HG02973 (cell line): Measurements from ENCODE around the gene SEPTIN11.
"Not testable (repeated sequence)": the region's sequence is repeated elsewhere in the genome, so short reads cannot be mapped to it uniquely, and the experiment has no call there.

ENCODE experiments used
- ATAC-seq: cut with Tn5 transposase; IDR thresholded peaks from one replicate; pipeline ENCODE4 v1.9.1; 2021; ENCODE audit warnings: moderate library complexity; ENCODE audit not compliant: unreplicated experiment

SEPTIN11 gene

DNA sequence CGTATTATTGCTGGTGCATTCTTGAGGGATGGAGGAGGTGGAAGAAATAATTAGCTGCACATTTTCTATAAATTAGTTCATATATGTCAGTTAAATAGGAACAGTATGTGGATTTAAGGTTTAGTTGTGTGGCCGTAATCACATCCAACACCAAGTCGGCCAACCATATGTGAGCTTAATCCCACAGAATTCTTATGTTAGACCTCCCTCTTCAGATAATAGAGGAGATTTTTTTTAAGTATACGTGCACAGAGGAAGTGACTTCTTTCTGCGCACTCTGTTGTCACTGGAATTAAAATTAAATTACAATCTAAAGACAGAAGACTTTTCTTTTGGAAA lies 2.1 kb downstream of the SEPTIN11 start:
- no peak for ATAC-seq

- ATAC-seq, result no peak
These were observed 2.5 kb downstream of the SEPTIN11 start for GRCh38 chr4:76952071-76952470.

GRCh38 chr4:76952656-76953582 lies 3.4 kb downstream of the SEPTIN11 start:
- ATAC-seq, result no peak

GRCh38 chr4:76953956-76954355 lies 4.4 kb downstream of the SEPTIN11 start:
- ATAC-seq, result no peak

DNA sequence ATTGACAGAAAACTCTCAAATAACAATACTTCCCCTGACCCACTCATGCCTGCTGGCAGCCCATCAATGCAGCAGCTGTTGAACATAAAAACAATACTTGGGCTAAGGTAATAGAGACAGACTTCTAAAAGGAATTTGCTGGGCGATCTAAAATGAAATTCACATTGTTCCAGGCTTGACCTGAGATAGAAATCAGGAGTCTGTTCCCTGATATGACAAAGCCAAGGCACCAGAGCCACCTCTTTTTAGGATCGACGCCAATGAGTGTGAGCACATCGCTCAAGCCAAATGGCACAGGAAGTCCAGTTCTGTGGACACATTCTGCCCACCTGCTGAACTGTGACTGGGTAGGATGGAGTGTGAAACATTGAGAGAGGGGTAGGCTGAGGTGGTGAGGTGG lies 4.9 kb downstream of the SEPTIN11 start:
- ATAC-seq, result no peak

DNA sequence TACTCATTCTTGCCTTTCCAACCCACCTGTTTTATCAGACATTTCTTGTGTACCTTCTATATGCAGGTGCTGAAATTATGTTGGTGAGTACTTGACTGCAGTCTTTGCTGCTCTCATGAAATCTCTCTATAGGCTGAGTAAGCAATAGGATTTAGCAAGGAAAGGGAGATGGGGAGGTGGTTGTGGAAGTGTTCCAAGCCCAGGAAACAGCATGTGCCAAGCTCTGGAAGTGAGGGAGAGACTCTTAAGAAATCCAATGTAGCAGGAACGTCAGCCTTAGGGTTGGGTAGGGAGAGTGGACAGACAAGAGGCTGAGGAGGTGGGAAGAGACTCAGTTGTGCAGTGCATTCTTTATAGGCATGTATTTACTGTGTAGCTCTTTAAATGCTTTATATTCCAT lies 5.6 kb downstream of the SEPTIN11 start:
- no peak for ATAC-seq

- no peak for ATAC-seq
These were observed 7.6 kb downstream of the SEPTIN11 start for GRCh38 chr4:76957004-76957738.

DNA sequence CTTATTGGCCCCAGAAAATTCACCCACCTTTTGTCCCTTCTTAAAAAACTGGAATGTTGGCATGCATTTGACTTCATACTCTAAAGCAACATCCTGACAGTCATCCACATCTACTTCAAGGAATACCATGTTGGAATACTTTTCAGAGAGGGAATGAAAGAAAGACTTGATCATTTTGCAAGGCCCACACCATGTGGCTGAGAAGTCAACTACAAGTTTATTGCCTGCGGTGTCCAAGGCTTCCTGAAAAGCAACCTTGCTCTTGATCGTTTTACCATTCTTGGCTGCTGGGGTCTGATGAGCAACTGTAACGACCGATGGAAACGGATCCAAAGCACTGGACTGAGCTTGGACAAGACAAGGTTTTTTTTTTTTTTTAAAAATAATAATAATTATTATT lies 9.3 kb downstream of the SEPTIN11 start:
- ATAC-seq, result no peak

GRCh38 chr4:76960014-76960413 lies 10.5 kb downstream of the SEPTIN11 start:
- peak; percentile 90 for ATAC-seq

DNA sequence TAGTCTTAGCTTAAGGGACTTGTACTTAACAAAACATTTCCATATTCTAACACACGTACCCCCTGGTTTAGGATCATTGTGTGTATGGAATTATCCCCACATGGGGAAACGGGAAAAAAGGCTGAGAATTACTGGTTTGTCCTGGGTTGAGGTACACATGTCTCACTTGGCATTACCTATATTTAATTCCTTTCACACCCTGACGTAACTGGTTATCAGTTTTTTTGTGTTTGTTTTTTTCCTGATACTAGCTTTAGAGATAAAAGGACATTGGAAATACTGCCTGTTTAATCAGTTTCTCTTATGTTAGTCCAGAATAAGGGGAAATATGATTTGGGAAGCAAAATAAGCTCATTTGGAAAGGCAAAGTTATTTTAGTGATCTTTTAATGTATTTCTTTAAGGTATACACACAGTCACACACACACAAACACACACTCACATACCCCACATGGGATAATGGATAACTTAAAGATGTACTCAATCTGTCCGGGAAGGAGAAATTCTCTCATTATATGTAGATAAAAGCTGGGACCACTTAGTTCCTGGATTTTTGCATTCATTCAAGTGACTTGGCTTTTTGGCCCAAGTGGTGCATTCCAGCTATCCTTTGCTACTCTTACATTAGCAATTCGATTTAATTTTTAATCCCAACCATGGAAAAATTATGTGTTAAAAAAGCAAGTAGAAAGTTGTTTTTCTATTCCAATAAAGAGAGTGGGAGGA lies 13.0 kb downstream of the SEPTIN11 start:
- ATAC-seq, result no peak

DNA sequence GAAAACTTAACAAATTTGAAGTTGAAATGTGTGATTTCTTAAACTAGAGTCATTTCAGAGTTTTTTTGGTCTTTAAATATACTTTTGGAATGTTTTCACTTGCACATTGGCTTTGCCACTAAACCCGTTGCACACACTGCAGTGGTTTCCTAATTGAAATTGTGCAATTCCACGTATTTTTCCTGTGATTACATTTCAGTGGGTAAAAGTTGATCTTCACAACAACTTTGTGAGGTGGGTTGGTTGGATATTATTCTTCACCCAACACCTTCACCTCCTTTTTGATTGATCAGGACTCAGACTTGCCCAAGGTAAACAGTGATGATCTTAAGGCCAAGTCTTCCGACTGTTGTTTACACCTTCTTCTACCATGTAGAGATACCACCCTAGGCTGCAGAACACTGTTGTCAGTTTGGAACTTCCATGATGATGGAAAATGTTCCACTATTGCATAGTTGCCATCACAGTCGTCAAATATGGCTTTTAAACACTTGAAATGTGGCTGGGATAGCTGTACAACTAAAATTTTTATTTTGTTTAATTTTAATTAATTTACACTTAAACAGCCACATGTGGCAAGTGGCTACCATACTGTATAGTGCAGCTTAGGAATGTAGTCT lies 13.7 kb downstream of the SEPTIN11 start:
- ATAC-seq, result no peak

DNA sequence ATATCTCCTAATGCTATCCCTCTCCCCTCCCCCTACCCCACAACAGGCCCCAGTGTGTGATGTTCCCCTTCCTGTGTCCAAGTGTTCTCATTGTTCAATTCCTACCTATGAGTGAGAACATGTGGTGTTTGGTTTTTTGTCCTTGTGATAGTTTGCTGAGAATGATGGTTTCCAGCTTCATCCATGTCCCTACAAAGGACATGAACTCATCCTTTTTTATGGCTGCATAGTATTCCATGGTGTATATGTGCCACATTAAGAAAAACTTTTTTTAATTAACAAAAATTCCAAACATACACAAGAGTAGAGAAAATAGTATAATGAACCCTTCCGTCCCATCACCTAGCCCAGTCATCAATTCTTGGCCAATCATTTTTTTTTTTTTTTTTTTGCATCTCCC lies 14.4 kb downstream of the SEPTIN11 start:
- not testable (repeated sequence) for ATAC-seq

DNA sequence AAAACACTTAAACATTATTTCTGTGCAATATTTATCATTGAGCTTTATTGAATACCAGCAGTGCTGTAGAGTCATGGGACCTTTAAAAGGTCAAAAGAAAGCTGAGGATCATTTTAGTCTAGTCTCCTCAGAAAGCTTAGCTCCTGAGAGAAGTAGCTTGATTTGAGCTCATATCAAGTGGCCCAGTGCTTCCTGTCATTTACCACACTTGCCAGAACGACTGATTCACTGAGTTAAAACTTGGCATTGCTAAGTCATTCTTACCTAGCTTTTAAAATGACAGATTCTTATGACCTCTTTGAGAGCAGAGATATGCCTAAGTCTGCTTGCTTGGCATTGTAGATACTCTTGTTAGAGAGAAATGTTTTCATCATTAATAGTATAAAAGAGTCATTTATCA lies 15.2 kb downstream of the SEPTIN11 start:
- ATAC-seq, result no peak

- no peak for ATAC-seq
These were observed 16.5 kb downstream of the SEPTIN11 start for GRCh38 chr4:76965866-76966579.

GRCh38 chr4:76968937-76969336 lies 19.4 kb downstream of the SEPTIN11 start:
- ATAC-seq, result no peak

DNA sequence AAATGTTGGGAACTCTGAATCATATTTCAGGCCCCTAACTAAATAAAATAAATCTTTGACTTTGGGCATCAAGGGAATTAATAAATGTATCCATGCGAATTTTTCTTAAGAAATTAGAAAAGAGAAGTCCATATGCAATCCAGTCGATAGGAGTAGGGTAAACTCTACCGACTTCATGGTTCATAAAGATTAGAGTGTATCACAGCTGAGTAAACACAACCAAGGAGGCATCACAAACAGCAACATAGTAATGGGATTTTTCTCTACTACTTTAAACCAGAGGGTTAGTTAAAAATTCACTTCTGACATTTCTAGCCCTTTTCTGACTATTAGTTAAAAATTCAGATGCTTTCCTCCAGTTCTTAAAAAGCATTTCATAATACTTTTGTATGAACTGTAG lies 19.9 kb downstream of the SEPTIN11 start:
- no peak for ATAC-seq

- no peak for ATAC-seq
These were observed 20.5 kb downstream of the SEPTIN11 start for GRCh38 chr4:76969941-76970529.

GRCh38 chr4:76972306-76972705 lies 22.8 kb downstream of the SEPTIN11 start:
- ATAC-seq, result no peak

DNA sequence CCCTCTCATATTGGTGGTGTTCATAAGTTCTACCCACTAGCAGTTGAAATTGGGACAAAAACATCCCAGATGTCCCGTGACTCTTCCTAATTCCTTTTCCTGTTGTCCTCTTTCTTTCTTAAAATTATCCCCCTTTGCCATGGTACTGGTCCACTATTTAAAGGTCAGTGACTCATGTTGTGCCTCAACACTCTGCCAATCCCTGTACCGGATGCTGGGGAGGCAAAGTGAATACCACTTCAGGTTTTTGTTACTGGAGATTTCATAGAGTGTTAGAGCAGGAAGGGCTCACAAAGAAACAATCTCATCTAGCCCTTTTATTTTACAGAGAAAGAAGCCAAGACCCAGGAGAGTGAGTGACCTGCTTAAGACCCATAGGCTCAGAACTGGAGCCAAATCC lies 24.6 kb downstream of the SEPTIN11 start:
- ATAC-seq, result no peak

GRCh38 chr4:76977113-76977512 lies 27.6 kb downstream of the SEPTIN11 start:
- no peak for ATAC-seq
